GM12891 (cell line): Measurements from ENCODE around the gene JMJD8.

Source experiments
- PAX5 ChIP-seq: IDR thresholded peaks from 2 replicates; pipeline ENCODE4 v1.6.1; 2011; ENCODE audit warnings: low read length, moderate library complexity, mild to moderate bottlenecking; ENCODE audit not compliant: insufficient read depth, severe bottlenecking
- POLR2A ChIP-seq: IDR thresholded peaks from 2 replicates; pipeline ENCODE4 v1.6.1; 2011; ENCODE audit warnings: low read depth, low read length, control low read depth
- POLR2AphosphoS5 ChIP-seq: IDR thresholded peaks from 2 replicates; pipeline ENCODE4 v1.6.1; 2011; ENCODE audit warnings: low read depth, low read length, control low read depth
- POU2F2 ChIP-seq: IDR thresholded peaks from 2 replicates; pipeline ENCODE4 v1.6.1; 2011; ENCODE audit warnings: low read depth, mild to moderate bottlenecking, control low read depth, low read length, moderate library complexity
- SPI1 ChIP-seq: IDR thresholded peaks from 2 replicates; pipeline ENCODE4 v1.6.1; 2011; ENCODE audit warnings: low read depth, low read length, control low read depth
- TAF1 ChIP-seq: IDR thresholded peaks from 2 replicates; pipeline ENCODE4 v1.6.1; 2011; ENCODE audit warnings: low read depth, low read length, control low read depth

GRCh38 chr16:648071-648780, 35.9 kb downstream of the JMJD8 start:
- TF ChIP-seq POLR2AphosphoS5 = no peak; the same call in 1 of the 2 replicates
- no peak for TF ChIP-seq TAF1
- TF ChIP-seq POLR2A = no peak
- TF ChIP-seq POU2F2 = no peak
- TF ChIP-seq SPI1 = no peak
- no peak for TF ChIP-seq PAX5
